Lung (tissue), 12 donors: ENCODE data around the gene LPIN3. TPM values are rescaled to one million over a fixed set of nuclear protein-coding genes. Genes with fewer than 3 reads are reported as not detected.

Source experiments
- ATAC-seq: fragments of 200-7000 bp; cut with Tn5 transposase; one replicate; pipeline ENCODE4 v1.9.1; 2020; ENCODE audit warnings: moderate number of reproducible peaks; ENCODE audit not compliant: insufficient read depth, low FRiP score
- DNase-seq, 3 donors: peaks; one replicate each; pipeline ENCODE4 v3.0.0-alpha.2; 2013 to 2017
- H3K27ac ChIP-seq, 2 donors: one replicate each; pipeline ENCODE4 v1.5.1; 2013; ENCODE audit warnings: mild to moderate bottlenecking in 2 of 2, moderate library complexity in 2 of 2, control low read depth in 1 of 2, inconsistent platforms in 1 of 2, low read depth in 1 of 2, low read length in 1 of 2
- H3K27me3 ChIP-seq, 3 donors: one replicate each; pipeline ENCODE4 v1.5.1; 2013; ENCODE audit warnings: low read length in 2 of 3; ENCODE audit not compliant: control insufficient read depth in 3 of 3, insufficient read depth in 3 of 3
- H3K36me3 ChIP-seq, 4 donors: one replicate each; pipeline ENCODE4 v1.5.1; 2013; ENCODE audit warnings: low read length in 4 of 4, mild to moderate bottlenecking in 1 of 4, moderate library complexity in 1 of 4; ENCODE audit not compliant: control insufficient read depth in 4 of 4, insufficient read depth in 4 of 4
- H3K4me1 ChIP-seq, 5 donors: one replicate each; pipeline ENCODE4 v1.5.1; 2013; ENCODE audit warnings: low read length in 5 of 5, mild to moderate bottlenecking in 2 of 5, moderate library complexity in 1 of 5; ENCODE audit not compliant: control insufficient read depth in 5 of 5, insufficient read depth in 5 of 5
- H3K4me3 ChIP-seq: one replicate; pipeline ENCODE4 v1.5.1; 2013; ENCODE audit warnings: mild to moderate bottlenecking, control low read depth, moderate library complexity
- H3K9ac ChIP-seq, 2 donors: one replicate each; pipeline ENCODE4 v1.5.1; 2013; ENCODE audit warnings: low read length in 2 of 2, control low read depth in 1 of 2; ENCODE audit not compliant: insufficient read depth in 1 of 2
- H3K9me3 ChIP-seq, 4 donors: one replicate each; pipeline ENCODE4 v1.5.1; 2013; ENCODE audit warnings: low read length in 3 of 4, mild to moderate bottlenecking in 1 of 4, moderate library complexity in 1 of 4; ENCODE audit not compliant: control insufficient read depth in 4 of 4, insufficient read depth in 3 of 4
- CTCF ChIP-seq: IDR thresholded peaks from 2 replicates; pipeline ENCODE4 v1.5.1; 2012; ENCODE audit warnings: mild to moderate bottlenecking; ENCODE audit errors: control extremely low read depth, extremely low read depth
- WGBS, 2 donors: extraction: QIAGEN DNeasy Blood & Tissue Kit; methylation state at CpG; one replicate each; pipeline ENCODE4 v1.1.7; 2013; 5-methylcytosine and 5-hydroxymethylcytosine counted together
- polyA plus RNA-seq, 2 donors: library from polyadenylated mRNA; stranded (reverse); fragments of 200-250 nt; gene quantifications; one replicate each; pipeline ENCODE4 v1.2.1, GENCODE V29; 2013
- total RNA-seq, 2 donors: library from RNA; depleted of rRNA in 1 of 2; stranded (reverse); fragments of >200 nt in 1 of 2; gene quantifications; one replicate each; pipeline ENCODE4 v1.2.1, GENCODE V29; 2014 to 2021
- donor health status: control.
- donor health status: control.
- donor health status: Bipolar disorder and iron deficiency.
- donor health status: healthy.
- donor health status: DM: yes; HTN: yes; CAD: no.

Gene LPIN3
- total and polyA plus RNA-seq, 4 donors = 5.2 to 16.4 (median 10.4) TPM

- Histone ChIP-seq H3K27me3 (no peaks in the 10 kb centered on the region), H3K9me3 (no peaks in the 10 kb centered on the region), H3K4me3 (no peak overlapping the region), H3K27ac (no peak overlapping the region), H3K4me1 (peaks cover 0 to 10% (median 8%) of the 10 kb centered on the region in 5 donors), H3K36me3 (no peaks in the 10 kb centered on the region), H3K9ac (no peak overlapping the region)
- ATAC-seq (no peak), DNase-seq (peak in 1 of 3 donors; percentile 45)
- 75 to 85% methylated on average over 12 of the region's 12 CpGs for WGBS, 2 donors
- TF ChIP-seq CTCF = no peak
These were observed 52.5 kb downstream of the LPIN3 start for GRCh38 chr20:41392871-41393704.

DNA sequence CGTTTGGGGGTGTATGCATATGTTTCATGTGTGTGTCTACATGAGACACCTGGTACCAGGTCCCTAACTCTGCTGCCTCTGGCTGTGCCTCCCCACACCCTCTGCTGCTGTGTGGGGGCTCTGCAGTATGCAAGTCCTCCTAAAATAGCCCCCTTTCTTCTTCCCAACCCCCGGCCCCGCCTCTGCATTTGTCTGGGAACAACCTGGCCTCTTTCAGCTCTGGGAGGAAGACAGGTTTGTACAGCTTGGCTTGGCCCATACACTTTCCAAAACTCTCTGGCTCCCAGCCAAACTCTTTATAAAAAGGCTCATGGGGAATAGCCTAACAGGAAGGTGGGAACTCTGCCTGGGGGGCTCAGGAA lies 53.1 kb downstream of the LPIN3 start:
- no peaks in the 10 kb centered on the region for H3K9me3 ChIP-seq
- WGBS, 2 donors = 84 to 100% methylated on average over 3 of the region's 3 CpGs
- H3K9ac ChIP-seq = no peak overlapping the region
- TF ChIP-seq CTCF = no peak
- no peak for ATAC-seq
- peaks cover 0 to 16% (median 8%) of the 10 kb centered on the region in 5 donors for H3K4me1 ChIP-seq
- H3K27me3 ChIP-seq = no peaks in the 10 kb centered on the region
- H3K27ac ChIP-seq = no peak overlapping the region
- no peak overlapping the region for H3K4me3 ChIP-seq
- no peaks in the 10 kb centered on the region for H3K36me3 ChIP-seq
- no peak for DNase-seq

DNA sequence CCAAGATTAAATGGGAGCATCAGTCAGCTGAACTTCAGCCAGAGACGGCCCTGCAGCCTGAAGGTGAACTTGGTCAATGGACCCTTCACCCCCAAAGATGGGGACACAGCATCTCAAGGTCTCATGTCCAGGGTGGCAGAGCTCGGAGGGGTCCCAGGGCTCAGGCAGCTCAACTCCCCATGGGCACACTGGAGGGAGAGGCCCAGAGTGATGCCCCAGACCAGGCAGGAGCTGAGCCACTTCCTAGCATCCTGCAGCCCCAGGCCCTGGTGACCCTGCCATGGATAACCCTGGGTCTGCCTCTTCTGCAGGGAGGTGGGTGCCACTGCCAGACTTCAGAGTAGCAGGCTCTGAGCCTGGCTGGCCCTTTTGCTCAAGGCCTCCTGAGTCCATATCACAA lies 53.5 kb downstream of the LPIN3 start:
- H3K27me3 ChIP-seq = no peaks in the 10 kb centered on the region
- no peak overlapping the region for H3K9ac ChIP-seq
- no peak for DNase-seq
- TF ChIP-seq CTCF = no peak
- no peak overlapping the region for H3K27ac ChIP-seq
- WGBS, 2 donors = 97% methylated on average over 2 of the region's 2 CpGs
- H3K36me3 ChIP-seq = no peaks in the 10 kb centered on the region
- peaks cover 0 to 16% (median 8%) of the 10 kb centered on the region in 5 donors for H3K4me1 ChIP-seq
- no peak overlapping the region for H3K4me3 ChIP-seq
- ATAC-seq = no peak
- no peaks in the 10 kb centered on the region for H3K9me3 ChIP-seq
